NCI-H345 treated with DMSO at 0.1 percent for 48 hours (cell line): Measurements from ENCODE around the gene RNF31.
A peak's percentile ranks its signal among the peaks of the same experiment; 100 is the strongest.

Source experiments
- DNase-seq: peaks from one replicate; lab custom pipeline; 2025; ENCODE audit not compliant: unreplicated experiment; lab: John Stamatoyannopoulos, UW

Gene RNF31

DNA sequence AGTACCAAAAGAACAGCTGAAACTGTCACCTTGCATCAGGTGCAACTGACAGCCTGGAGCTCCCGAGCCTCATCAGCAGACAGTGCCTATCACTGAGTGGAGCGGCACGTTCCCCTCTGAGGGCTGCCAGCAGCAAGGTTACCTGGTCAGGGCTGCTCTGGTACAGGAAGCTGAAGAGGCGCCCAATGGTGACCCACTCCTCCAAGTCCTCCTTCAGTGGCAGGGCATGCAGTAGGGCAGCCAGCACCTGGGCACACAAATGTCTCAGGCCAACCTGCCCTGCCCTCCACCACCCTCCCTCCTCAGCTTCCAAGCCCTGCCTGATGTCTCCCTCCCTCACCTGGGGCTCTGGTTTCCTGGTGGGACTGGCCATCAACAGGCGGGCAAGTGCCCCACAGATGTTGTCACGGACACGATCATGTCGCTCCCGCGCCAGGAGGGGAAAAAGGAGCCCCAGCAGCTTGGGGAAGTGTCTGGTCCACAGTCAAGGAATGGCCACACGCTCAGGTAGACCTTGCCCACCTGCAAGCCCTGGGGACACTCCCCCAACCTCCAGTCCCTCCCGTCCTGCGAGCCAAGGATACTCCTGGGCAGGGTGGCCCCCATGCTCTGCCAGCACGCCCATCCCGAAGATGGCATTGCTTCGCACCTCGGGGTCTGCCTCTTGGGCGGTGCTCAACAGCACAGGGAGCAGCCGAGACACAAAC, 34.2 kb downstream of the RNF31 start:
- DNase-seq = no peak

DNA sequence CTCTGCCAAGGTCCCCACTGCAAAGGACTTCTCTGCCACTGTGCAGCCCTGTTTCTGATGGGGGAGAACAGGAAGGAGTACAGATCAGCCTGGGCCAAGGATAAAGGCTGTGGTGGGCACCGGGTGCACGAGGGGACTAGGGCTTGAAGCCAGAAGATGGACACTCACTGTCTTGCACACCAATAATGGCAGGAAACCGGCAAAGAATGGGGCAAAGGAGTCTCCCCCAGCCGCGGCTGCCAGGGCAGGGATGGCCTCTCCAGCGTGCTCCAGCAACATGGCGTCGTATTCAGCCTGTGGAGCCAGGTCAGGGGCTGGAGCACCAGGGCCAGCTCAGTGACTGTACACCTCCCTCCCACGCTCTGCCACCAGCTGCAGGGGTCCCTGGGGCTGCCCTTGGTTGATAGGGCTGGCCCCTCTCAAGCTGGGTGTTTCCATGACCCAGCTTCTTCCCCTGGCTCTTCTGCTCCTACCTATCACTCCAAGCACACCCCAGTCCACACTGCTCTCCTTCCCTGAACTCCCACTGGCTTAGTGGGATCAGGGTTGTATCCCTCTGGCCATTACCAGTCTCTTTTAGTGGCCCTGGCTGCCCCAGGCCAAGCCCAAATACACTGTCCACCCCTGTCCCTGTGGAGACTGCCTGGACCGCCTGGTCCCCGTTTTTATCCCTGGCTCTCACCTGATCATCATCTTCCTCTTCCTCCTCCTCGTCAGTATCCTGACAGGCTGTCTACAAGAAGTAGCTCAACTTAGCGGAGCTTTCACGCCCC, 35.0 kb downstream of the RNF31 start:
- no peak for DNase-seq

DNA sequence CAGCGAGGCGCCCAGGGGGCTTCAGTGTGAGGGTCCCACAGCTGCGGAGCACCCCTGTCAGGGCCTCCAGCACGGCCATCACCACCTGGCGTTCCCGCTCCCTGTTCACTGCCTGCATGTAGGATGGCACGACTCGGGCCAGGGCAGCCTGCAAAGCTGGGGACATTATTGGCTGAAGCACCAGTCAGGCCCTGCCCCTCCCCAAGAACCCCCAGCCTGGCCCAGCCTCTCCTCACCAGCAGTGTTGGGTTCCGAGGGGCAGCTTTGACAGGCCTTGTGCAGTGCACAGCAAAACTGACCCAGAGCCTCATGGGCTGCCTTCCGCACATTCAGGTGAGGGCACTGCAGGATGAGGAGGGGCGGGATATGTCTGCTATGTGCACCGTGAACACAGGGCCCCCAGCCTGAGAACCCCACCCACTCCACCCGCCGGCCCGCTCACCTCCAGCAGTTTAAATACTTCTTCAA, 35.8 kb downstream of the RNF31 start:
- no peak for DNase-seq

DNA sequence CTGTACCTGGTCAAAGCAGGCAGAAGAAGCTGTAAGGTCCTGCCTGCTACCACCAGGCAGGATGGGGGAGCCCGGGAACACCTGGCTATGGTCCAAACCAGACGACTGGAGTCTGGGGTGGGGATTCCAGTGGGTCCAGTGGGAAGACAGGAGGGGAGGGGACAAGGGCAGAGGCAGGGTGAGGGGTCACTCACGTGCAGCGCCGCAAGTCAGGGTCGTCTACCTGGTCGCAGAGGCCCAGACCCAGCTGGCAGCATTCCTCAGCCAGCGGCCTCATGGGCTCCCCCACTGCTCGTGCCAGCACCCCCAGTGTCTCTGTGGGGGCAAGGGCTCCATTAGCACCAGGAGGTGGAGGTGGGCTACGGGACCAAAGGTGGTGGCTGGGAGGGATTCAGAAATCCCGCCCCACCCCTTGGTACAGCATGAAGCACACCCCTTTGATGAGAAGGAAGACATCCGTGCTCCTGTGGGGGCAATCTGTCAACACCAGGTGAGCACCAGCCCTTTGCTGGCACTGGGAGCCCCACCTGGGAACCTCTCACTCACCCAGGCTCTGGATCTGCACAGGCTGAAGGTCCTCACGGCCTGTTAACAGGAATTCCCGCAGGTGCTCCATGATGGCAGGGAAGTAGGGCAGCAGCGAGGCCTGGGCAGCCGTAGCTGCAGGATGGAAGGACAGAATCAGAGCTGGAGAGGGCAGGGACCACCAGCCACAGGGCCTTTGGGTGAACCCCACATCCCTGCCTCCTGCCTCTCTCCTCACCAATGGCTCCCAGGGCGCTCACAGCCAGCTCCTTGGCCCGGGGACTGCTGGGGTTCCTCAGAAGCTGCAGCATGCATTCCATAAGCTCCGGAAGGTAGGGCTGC, 37.0 kb downstream of the RNF31 start:
- DNase-seq = no peak

DNA sequence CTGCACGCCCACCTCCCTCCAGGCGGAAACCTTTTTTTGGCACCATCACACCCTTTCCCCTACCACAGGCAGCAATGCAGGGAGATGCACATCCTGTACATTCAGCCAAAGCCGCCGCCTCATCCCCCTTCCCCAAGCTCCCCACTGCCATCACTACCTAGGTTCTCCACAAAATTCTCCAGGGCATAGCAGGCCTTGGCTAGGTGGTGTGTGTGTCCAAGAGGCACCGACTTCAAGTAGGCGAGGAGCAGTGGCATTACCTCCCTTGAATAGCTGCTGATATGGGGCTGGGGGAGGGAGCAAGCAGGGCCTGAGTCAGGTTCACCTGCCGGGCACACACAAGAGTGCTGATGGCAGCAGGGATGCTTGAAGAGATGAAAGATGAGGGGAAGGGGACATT, 37.7 kb downstream of the RNF31 start:
- DNase-seq = no peak

DNA sequence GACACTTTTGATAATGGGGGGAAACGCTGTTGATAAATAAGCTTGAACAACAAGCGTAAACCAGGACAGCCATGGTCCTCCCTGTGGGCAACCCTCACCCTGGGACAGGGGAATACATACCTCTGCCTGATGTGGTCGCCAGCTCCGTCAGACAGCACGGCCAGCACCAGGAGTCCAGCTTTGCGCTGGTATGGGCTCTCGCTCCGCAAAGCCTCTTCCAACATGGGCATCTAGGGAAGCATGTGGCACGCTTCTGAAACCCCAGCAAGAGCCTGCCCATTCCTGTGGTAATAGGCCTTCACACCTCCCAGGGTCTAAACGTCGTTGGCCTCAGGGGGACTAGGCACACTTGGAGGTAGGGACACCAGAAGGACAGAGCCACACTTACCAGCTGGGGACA, 38.4 kb downstream of the RNF31 start:
- DNase-seq = no peak

DNA sequence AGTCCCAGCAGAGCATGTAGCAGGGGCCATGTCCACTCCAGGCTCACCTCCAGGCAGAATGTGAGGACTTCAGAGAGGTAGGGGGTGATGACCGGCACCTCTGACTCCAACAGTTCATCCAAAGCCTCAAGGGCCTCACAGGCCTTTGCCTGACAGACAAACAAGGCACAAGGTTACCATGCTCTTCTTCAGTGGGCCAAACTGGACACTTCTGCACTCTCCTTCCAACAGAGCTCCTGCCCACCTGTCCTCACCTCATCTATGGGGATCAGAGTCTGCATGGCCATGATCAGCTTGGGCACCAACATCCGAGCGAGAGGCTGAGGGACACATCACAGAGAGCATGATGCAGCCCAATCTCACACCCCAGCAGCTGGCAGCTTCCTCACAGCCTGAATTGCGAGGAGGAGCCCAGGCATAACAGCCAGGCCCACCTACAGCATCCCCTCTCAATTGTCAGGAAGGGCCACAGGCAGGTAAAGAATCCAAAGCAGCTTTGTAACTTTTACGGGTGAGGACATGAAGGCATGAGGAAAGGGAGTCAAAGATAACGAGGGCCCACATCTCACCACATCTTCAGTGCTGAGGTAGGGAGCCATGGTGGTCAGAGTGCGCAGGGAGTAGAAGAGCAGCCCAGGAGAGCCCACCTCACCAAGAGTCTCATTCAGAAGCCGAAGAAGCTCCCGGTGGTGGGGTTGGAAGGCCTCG, 39.7 kb downstream of the RNF31 start:
- no peak for DNase-seq

DNA sequence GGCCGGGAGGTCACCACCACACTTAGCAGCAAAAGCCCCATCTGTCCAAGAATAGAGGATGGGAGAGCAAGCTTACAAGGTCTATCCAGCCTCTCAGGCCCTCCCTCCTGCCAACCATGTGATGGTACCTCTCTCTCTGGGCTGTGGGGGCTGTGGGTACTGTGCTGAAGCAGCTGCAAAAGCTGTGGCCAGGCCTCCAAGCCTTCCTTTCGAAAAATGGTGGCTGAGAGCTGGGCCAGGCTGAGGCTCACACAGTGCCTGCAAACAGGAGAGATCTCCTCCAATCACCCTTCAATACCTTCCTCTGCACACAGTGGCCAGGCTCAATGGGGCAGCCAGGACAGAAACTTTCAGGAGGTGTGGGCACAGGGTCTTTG, 40.2 kb downstream of the RNF31 start:
- no peak for DNase-seq

DNA sequence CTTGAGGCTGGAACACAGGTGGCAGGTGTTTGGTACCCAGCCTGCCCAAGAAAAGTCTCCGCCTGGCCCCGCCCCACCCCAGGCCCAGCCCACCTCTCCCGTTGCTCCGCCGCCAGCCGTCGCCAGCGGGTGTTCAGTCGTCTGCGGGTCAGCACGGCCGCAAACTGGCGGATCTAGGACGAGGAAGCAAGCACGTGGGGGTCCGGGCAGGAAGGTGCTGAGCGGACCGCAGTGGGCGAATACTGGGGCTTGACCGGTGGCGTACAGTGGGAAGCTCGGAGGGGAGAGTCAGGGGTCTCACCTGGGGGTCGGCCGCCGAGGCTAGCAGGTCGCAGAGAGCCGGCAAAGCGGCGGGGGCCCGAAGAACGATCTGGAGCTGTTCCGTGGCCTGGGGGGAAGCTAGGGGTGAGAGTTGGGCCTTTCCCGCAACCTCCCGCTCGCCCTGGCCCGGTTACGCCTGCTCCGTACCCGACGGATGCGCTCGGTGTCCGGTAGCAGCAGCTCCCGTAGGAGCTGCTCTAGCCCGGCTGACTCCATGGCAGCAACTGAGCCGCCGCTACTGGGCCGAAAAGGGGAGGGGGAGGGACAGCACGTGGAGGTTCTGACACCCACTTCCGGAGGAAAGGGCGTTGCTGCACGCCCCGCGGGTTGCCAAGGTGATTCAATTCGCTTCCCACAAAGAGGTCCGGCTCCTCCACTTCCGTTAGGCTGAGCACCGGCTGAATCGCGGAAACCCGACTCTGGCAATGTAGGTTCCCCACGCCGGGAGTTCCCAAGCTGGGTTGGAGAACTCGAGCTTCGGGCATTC, 41.2 kb downstream of the RNF31 start, which contains the start of gene IPO4:
IPO4 (minus strand) TSS at position 566 of the 808 bp plus-strand sequence; CDS start at position 537, 29 bp downstream.
- peak; percentile 94 for DNase-seq

DNA sequence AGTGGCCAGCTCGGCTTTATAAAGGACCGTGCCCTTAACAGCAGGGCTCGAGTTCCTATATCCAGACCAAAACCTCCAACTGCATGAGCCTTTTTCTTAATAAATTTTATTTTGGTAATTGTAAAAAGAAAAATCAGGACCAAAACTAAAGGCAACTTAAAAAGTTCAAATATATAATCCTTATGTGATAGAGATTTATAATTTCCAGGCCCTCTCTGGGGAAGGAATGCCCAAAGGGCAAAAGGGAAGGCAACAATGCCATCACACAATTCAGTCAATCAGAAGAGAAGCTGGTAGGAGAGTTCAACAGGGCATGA, 41.7 kb downstream of the RNF31 start:
- no peak for DNase-seq

DNA sequence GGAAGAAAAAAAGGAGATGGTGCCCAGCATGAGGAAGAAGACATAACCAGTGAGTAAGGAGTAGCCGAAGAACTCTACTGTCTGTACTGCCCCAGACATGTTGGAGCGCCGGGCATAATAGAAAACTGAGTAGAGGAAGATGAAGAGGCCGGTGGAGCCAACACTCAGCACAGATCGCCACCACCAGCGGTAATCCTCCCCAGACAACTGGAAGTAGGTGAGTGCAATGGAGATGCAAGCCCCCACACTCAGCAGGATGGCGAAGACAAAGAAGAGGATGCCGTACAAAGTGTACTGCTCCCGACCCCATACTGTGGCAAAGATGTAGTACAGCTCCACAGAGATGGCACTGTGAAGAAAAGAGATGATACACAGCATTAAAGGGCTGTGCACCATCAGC, 42.2 kb downstream of the RNF31 start:
- no peak for DNase-seq

DNA sequence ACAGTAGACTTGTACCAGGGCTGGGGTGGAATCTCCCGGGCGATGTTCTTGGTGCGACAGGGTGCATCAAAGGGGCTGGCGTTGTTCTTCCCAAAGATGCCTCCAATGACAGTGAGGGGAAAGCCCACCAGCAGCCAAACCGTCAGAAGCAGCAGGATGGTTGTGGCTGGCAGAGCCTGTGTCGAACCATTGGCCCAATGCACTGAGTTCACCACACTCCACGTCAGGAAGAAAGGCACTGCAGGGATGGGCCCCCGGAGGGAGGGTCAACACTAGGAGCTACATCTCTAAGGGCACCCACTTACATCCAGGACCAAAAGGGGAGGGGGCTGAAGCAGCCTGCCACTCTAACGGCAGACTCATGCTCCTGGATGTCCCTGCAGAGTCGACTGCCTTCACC, 43.1 kb downstream of the RNF31 start:
- DNase-seq = no peak

DNA sequence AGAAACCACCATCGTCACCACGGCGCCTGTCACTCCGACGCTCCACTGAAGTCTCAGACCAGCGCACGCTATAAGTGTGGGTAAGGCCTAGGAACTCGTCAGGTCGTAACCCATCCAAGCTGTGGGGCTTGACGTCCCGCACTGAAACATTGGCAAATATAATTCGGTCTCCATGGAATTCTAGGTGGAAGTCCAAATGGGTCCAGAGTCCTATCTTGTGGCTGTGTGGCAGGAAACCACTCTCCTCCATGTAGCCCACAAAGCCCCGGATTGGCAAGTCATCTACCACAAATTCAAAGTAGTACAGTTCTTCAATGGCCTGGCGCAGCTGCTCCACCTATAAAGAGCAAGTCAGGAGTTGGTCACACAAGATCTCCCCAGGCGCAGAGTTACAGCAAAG, 45.6 kb downstream of the RNF31 start:
- no peak for DNase-seq

DNA sequence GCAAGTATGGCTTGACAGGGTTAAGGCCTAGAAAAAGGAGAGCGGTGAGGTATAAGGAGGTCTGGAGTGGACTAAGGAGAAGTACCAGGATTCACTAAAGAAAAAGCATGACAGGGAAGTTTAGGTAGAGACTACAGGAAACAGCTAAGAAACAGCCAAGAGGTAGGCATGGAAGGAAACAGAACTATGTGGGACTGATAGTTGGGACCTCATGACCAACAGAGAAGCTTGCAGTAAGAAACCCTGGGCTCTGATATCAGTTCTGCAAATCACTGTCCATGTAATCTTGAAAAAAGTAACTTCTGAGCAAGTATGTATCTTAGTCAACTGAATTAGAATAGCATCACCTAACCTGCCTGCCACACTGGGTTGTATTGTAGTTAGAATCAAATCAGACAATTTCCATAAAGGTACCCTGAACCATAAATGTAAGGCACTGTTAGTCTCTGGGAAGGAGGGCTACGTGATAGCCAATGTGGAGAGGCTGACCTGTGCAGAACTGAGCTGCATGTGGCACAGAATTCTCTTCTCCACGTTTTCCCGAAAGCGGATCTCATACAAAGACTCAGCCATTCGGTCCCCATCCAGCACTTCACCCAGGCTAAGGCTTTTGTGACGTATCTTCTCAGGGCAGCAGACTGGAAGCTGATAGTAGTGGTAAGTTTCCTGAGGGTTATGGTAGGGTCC, 47.0 kb downstream of the RNF31 start:
- DNase-seq = no peak

DNA sequence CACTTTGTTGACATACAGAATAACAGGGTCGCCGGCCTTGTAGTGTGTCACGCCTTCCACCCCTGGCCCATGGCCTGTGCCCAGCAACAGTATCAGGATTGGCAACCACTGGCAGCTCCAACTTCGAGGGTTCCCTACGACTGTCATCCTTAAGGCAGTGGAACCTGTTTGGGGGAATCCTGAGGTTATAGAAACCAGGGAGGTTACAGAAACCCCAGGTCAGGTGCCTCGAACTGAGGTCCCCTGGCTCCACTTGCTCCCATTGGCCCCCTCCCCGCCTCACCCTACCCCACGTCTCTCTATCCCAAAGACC, 47.5 kb downstream of the RNF31 start:
- no peak for DNase-seq

DNA sequence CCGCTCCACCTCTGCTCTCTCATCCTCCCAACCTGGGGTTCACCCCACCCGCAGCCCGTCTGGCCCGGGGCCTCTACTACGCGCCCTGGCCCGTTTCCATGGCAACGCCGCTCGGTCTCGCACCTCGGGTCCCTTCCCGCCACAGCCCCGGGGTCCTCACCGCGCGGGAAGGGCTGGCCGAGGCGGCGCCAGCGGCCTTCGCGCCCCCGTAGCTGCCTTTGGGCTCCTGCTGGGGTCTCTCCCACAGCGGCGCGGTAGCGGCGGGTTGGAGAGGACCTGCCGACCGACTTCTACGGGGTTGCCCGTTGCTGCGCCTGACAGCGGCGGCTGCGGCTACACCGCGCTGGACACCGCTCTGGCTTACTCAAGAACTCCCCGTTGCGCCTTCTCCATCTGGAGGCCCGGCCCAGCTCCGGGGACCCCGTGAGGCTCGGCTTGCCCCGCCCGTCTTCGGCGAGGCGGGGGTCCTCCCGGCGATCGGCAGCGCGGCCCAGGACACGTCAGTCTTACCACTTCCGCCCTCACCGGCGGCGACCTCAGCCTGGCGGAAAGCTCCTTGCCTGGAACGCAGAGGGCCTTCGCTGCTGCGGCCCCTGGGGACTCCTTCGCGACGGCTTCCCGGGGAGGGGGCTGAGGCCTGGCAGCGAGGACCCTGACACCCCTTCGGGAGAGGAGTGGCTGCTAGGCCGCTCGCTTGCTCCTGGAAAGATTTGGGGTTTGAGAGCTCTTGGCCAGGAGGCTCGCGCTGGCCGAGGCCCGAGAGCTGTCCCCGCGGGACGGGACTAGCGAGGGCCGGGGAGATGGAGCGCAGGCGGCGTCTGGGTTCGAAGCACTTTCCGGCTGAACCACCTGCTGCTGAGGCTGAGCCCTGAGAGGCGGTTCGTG, 48.1 kb downstream of the RNF31 start, which contains the start of gene TM9SF1:
TM9SF1 (minus strand) TSS at position 256 of the 885 bp plus-strand sequence. CDS start 422 bp downstream, outside the sequence.
- peak; percentile 63 for DNase-seq

DNA sequence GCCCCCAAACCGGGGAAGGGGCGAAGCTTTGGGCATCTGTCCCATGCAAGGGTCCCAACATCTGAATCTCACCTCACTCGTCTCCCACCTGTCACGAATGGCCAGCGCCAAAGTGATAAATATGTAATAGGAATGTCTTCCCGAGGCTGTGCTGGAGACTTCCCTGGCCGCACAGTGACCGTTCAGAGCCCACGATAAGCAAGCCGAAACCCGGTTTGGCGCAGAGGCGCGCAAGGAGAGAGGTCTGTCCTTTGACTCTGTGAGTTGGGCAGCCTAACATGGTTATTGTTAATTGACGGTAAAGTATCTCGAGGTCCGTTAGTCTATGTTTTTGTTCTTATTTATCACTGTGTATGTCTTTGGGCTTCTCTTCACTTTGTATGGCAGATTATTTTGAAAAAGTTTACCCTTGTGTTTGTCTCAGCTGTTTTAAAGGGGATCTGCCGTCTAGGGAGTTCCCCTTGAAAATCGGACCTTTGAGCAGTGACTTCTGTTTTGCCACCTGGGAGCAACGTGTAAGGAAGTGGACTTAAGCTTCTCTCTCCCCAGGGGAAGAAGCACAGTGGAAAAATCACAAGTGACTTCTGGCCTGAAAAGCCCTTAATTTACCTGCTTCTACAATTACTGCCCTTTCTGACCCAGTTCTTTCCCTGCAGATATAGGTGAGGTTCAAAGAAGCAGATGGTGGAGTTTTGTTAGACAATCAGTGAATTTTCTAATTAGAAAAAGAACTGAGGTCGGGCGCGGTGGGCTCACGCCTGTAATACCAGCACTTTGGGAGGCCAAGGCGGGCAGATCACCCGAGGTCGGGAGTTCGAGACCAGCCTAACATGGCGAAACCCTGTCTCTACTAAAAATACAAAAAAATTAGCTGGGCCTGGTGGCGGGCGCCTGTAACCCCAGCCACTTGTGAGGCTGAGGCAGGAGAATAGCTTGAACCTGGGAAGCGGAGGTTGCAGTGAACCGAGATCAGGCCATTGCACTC, 49.1 kb downstream of the RNF31 start:
- no peak for DNase-seq

DNA sequence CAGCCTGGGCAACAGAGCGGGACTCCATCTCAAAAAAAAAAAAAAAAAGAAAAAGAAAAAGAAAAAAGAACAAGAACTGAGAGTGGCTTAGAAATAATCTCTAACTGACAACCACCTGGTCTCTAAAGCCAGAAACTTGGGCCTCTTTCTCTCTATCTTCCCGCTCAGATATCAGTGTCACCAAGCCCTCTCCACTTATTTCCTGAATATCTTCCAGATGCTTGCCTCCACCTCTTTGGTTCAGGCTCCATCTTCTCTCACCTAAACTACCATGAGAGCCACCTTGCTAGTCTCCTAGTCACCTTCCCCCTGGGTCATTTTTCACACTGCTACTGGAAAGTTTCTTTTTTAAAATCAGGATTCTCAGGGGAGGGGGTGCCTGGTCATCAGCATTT, 49.8 kb downstream of the RNF31 start:
- no peak for DNase-seq
